ENCODE results near the gene CYP46A1. TPM values are rescaled to one million over a fixed set of nuclear protein-coding genes. Genes with fewer than 3 reads are reported as not detected.

CYP46A1 gene
- total and polyA plus RNA-seq, 12 donors = 0.67 to 5.9 (median 2.1) TPM

- no peak overlapping the region for H3K27ac ChIP-seq
- intact Hi-C loops (cut with DNase I) = loop anchor here in 1 of 2 donors (5.0 kb wide), 1 partner anchor 208 kb away; no protein-coding TSS in a partner anchor
Measured at GRCh38 chr14:99679543-99679942, 4.6 kb upstream of the CYP46A1 start.

DNA sequence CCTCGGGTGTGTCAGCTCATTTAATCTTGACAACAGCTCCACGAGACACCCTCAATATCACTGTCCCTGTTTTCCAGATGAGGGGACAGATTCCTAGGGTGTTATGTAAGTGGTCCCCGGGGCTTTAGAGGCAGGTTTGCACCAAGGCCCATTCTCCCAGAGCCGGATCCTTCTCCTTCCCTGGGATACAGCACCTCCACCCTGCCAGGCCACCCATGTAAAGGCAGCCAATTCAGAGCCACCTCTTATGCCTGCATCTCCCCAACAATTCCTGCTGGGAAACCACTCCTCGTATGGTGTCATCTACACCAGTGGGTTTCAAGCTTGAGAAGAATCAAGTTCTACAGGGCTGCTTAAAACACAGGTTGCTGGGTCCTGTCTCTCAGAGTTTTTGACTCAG is 4.1 kb upstream of the CYP46A1 start:
- H3K27ac ChIP-seq = no peak overlapping the region
- TF ChIP-seq, protein P1, sequence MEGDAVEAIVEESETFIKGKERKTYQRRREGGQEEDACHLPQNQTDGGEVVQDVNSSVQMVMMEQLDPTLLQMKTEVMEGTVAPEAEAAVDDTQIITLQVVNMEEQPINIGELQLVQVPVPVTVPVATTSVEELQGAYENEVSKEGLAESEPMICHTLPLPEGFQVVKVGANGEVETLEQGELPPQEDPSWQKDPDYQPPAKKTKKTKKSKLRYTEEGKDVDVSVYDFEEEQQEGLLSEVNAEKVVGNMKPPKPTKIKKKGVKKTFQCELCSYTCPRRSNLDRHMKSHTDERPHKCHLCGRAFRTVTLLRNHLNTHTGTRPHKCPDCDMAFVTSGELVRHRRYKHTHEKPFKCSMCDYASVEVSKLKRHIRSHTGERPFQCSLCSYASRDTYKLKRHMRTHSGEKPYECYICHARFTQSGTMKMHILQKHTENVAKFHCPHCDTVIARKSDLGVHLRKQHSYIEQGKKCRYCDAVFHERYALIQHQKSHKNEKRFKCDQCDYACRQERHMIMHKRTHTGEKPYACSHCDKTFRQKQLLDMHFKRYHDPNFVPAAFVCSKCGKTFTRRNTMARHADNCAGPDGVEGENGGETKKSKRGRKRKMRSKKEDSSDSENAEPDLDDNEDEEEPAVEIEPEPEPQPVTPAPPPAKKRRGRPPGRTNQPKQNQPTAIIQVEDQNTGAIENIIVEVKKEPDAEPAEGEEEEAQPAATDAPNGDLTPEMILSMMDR (IDR thresholded peaks at IDR 0.05) = no peak
- TF ChIP-seq POLR2A (IDR thresholded peaks at IDR 0.05) = no peak
- no peaks in the 10 kb centered on the region for H3K27me3 ChIP-seq
- 60 to 65% (median 61%) methylated on average over 5 of the region's 5 CpGs for WGBS, 4 donors
- intact Hi-C loops (cut with DNase I) = loop anchor here (5.0 kb wide), 2 partner anchors 202 to 207 kb away; no protein-coding TSS in a partner anchor
- peaks cover 9 to 12% of the 10 kb centered on the region in 2 donors for H3K4me1 ChIP-seq (replicated peaks in 1 of 2)
- H3K9me3 ChIP-seq (replicated peaks in 1 of 3) = no peaks in the 10 kb centered on the region
- peak in 1 of 7 donors; percentile 4 for DNase-seq
- H3K36me3 ChIP-seq (replicated peaks in 1 of 2) = no peaks in the 10 kb centered on the region
- no peak overlapping the region for H3K4me3 ChIP-seq

More at GRCh38 chr14:99679543-99679942, 4.6 kb upstream of the CYP46A1 start:
- peak in 1 of 7 donors; percentile 10 for DNase-seq
- H3K27me3 ChIP-seq = no peaks in the 10 kb centered on the region
- 70 to 76% (median 73%) methylated on average over 8 of the region's 8 CpGs for WGBS, 4 donors
- peaks cover 9 to 10% of the 10 kb centered on the region in 2 donors for H3K4me1 ChIP-seq (replicated peaks in 1 of 2)
- H3K4me3 ChIP-seq = no peak overlapping the region
- H3K36me3 ChIP-seq (replicated peaks in 1 of 2) = no peaks in the 10 kb centered on the region
- TF ChIP-seq, protein P1 (IDR thresholded peaks at IDR 0.05) = no peak
- TF ChIP-seq POLR2A (IDR thresholded peaks at IDR 0.05) = no peak
- no peaks in the 10 kb centered on the region for H3K9me3 ChIP-seq (replicated peaks in 1 of 3)

GRCh38 chr14:99681101-99681831 is 2.8 kb upstream of the CYP46A1 start:
- intact Hi-C loops (cut with DNase I) = loop anchor here in 1 of 2 donors (5.0 kb wide), 1 partner anchor 201 kb away; no protein-coding TSS in a partner anchor
- H3K27ac ChIP-seq = no peak overlapping the region
- H3K9me3 ChIP-seq (replicated peaks in 1 of 3) = no peaks in the 10 kb centered on the region
- WGBS, 4 donors = 70 to 78% (median 74%) methylated on average over 11 to 12 of the region's 12 CpGs
- peaks cover 9 to 12% of the 10 kb centered on the region in 2 donors for H3K4me1 ChIP-seq (replicated peaks in 1 of 2)
- no peaks in the 10 kb centered on the region for H3K36me3 ChIP-seq (replicated peaks in 1 of 2)
- peak in 1 of 7 donors; percentile 12 for DNase-seq
- no peak overlapping the region for H3K4me3 ChIP-seq
- H3K27me3 ChIP-seq = no peaks in the 10 kb centered on the region
- no peak for TF ChIP-seq POLR2A (IDR thresholded peaks at IDR 0.05)
- TF ChIP-seq, protein P1 (IDR thresholded peaks at IDR 0.05) = no peak

DNA sequence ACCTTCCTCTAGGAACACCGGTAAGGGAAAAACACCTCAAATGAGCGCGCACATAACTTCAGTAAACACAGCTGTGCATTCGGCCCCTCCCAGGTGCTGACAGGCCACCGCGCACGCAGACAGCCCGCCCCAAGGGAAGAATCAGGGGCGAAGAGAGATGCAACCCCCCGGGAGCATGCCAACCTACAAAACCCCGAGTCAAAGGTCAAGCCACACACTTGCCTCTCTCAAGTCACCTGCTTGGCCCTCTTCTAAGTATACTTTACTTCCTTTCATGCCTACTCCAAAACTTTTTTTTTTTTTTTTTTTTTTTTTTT is 2.3 kb upstream of the CYP46A1 start:
- WGBS, 4 donors = 77 to 87% (median 83%) methylated on average over 11 of the region's 11 CpGs
- Histone ChIP-seq H3K4me1 (replicated peaks in 1 of 2) (peaks cover 9 to 12% of the 10 kb centered on the region in 2 donors), H3K36me3 (replicated peaks in 1 of 2) (no peaks in the 10 kb centered on the region), H3K4me3 (no peak overlapping the region), H3K27ac (no peak overlapping the region), H3K27me3 (no peaks in the 10 kb centered on the region), H3K9me3 (replicated peaks in 1 of 3) (no peaks in the 10 kb centered on the region)
- peak in 1 of 7 donors; percentile 16 for DNase-seq
- intact Hi-C loops (cut with DNase I) = loop anchor here in 1 of 2 donors (5.0 kb wide), 1 partner anchor 201 kb away; no protein-coding TSS in a partner anchor
- TF ChIP-seq, protein P1 (IDR thresholded peaks at IDR 0.05) = no peak
- TF ChIP-seq POLR2A (IDR thresholded peaks at IDR 0.05) = no peak
